ENCODE data around the gene MAP3K5. TPM values are rescaled to one million over a fixed set of nuclear protein-coding genes. Genes with fewer than 3 reads are reported as not detected.
A peak's percentile ranks its signal among the peaks of the same experiment; 100 is the strongest.

The MAP3K5 gene
- total and polyA plus RNA-seq, 9 of the 15 experiments (the other 6 are each of a cell fraction or from before 2014, with no cell fraction given): 2.2 to 13.0 (median 9.9) TPM

GRCh38 chr6:136761227-136761922 lies 30.9 kb downstream of the MAP3K5 start (continued):
- TF ChIP-seq CHD7 (IDR thresholded peaks at IDR 0.05; ENCODE audit: low read depth, low read length) (no peak), ZNF121 (CRISPR knock-in tag; conservative IDR thresholded peaks at IDR 0.05) (no peak), GABPA (tag; conservative IDR thresholded peaks at IDR 0.05; ENCODE audit: low read depth) (no peak), TAF9B (IDR thresholded peaks at IDR 0.05; ENCODE audit: partially characterized antibody) (no peak), HMGN3 (IDR thresholded peaks at IDR 0.05; ENCODE audit: borderline replicate concordance, extremely low read depth, insufficient read length, low read depth, low read length) (no peak), NR1H2 (CRISPR knock-in tag; IDR thresholded peaks at IDR 0.05) (no peak), SMARCA4 (IDR thresholded peaks at IDR 0.05) (peak; percentile 25; the same call in 1 of the 2 replicates), RFX7 (CRISPR knock-in tag; IDR thresholded peaks at IDR 0.05) (no peak), CC2D1A (IDR thresholded peaks at IDR 0.05) (no peak), GATAD2B (IDR thresholded peaks at IDR 0.05; ENCODE audit: borderline replicate concordance) (no peak), TCF7 (IDR thresholded peaks at IDR 0.05; ENCODE audit: borderline replicate concordance) (no peak), ZNF79 (CRISPR knock-in tag; IDR thresholded peaks at IDR 0.05; ENCODE audit: low read depth) (no peak), NCOR1 (IDR thresholded peaks at IDR 0.05) (no peak), ZNF644 (tag; IDR thresholded peaks at IDR 0.05; ENCODE audit: low read depth) (no peak), ZNF436 (CRISPR knock-in tag; IDR thresholded peaks at IDR 0.05) (no peak), CBX1 (IDR thresholded peaks at IDR 0.05; ENCODE audit: low read depth) (no peak), PCBP2 (IDR thresholded peaks at IDR 0.05; ENCODE audit: low read depth, low read length, poor library complexity, severe bottlenecking) (no peak), SETDB1 (IDR thresholded peaks at IDR 0.05; ENCODE audit: low read length) (no peak), SIRT6 (IDR thresholded peaks at IDR 0.05; ENCODE audit: low read depth, low read length) (no peak), RHOXF2B (CRISPR knock-in tag; conservative IDR thresholded peaks at IDR 0.05) (no peak)
